ENCODE data around the gene HMGN1.

HMGN1 gene

GRCh38 chr21:39347537-39347936 lies 1.4 kb downstream of the HMGN1 start:
- no peaks in the 10 kb centered on the region for H3K27me3 ChIP-seq (ENCODE audit: control insufficient read depth, insufficient read depth, low read length)
- H3K27ac ChIP-seq (ENCODE audit: low read depth, low read length): peak overlapping the region; percentile 91; the same call in 1 of the 2 replicates
- peak overlapping the region; percentile 92 for H3K9ac ChIP-seq (ENCODE audit: low read length)
- no peaks in the 10 kb centered on the region for H3K9me3 ChIP-seq (ENCODE audit: control insufficient read depth, insufficient read depth, low read depth, low read length)
- peaks cover 55% of the 10 kb centered on the region for H3K36me3 ChIP-seq (ENCODE audit: control insufficient read depth, insufficient read depth, low read length)
- peaks cover 40% of the 10 kb centered on the region for H3K4me1 ChIP-seq (ENCODE audit: control insufficient read depth, insufficient read depth, low read length)
- H3K4me3 ChIP-seq (ENCODE audit: low read depth, low read length): peak overlapping the region; percentile 88

- peak overlapping the region; percentile 88 for H3K4me3 ChIP-seq (ENCODE audit: low read depth, low read length)
- H3K4me1 ChIP-seq (ENCODE audit: control insufficient read depth, insufficient read depth, low read length): peaks cover 40% of the 10 kb centered on the region
- no peaks in the 10 kb centered on the region for H3K27me3 ChIP-seq (ENCODE audit: control insufficient read depth, insufficient read depth, low read length)
- no peak overlapping the region for H3K27ac ChIP-seq (ENCODE audit: low read depth, low read length)
- peak overlapping the region; percentile 7 for H3K9ac ChIP-seq (ENCODE audit: low read length)
- no peaks in the 10 kb centered on the region for H3K9me3 ChIP-seq (ENCODE audit: control insufficient read depth, insufficient read depth, low read depth, low read length)
- H3K36me3 ChIP-seq (ENCODE audit: control insufficient read depth, insufficient read depth, low read length): peaks cover 62% of the 10 kb centered on the region
Measured at GRCh38 chr21:39346671-39347331, 2.1 kb downstream of the HMGN1 start.

GRCh38 chr21:39346206-39346605 lies 2.7 kb downstream of the HMGN1 start:
- no peaks in the 10 kb centered on the region for H3K9me3 ChIP-seq (ENCODE audit: control insufficient read depth, insufficient read depth, low read depth, low read length)
- no peak overlapping the region for H3K9ac ChIP-seq (ENCODE audit: low read length)
- peaks cover 68% of the 10 kb centered on the region for H3K36me3 ChIP-seq (ENCODE audit: control insufficient read depth, insufficient read depth, low read length)
- no peaks in the 10 kb centered on the region for H3K27me3 ChIP-seq (ENCODE audit: control insufficient read depth, insufficient read depth, low read length)
- peak overlapping the region; percentile 88 for H3K4me3 ChIP-seq (ENCODE audit: low read depth, low read length)
- H3K4me1 ChIP-seq (ENCODE audit: control insufficient read depth, insufficient read depth, low read length): peaks cover 40% of the 10 kb centered on the region
- H3K27ac ChIP-seq (ENCODE audit: low read depth, low read length): no peak overlapping the region

GRCh38 chr21:39345440-39345839 lies 3.4 kb downstream of the HMGN1 start:
- peaks cover 35% of the 10 kb centered on the region for H3K4me1 ChIP-seq (ENCODE audit: control insufficient read depth, insufficient read depth, low read length)
- peaks cover 75% of the 10 kb centered on the region for H3K36me3 ChIP-seq (ENCODE audit: control insufficient read depth, insufficient read depth, low read length)
- no peaks in the 10 kb centered on the region for H3K27me3 ChIP-seq (ENCODE audit: control insufficient read depth, insufficient read depth, low read length)
- H3K9ac ChIP-seq (ENCODE audit: low read length): no peak overlapping the region
- H3K4me3 ChIP-seq (ENCODE audit: low read depth, low read length): peak overlapping the region; percentile 88
- no peaks in the 10 kb centered on the region for H3K9me3 ChIP-seq (ENCODE audit: control insufficient read depth, insufficient read depth, low read depth, low read length)
- H3K27ac ChIP-seq (ENCODE audit: low read depth, low read length): no peak overlapping the region

DNA sequence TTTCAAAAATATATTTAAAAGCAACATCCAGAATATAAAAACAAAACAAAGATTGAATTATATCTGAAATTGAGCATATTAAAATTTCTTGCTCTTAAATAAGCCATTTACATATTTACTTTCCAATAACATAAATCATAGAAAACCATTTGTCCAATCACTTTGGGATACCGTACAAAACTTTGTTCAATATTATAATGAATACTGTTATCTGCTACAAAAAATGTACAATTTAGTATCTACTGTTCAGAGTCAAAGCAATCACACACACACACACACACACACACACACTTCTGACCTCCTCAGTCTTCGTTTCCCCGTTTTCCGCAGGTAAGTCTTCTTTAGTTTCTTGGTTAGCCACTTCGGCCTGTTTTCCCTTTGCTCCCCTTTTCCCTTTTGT lies 4.0 kb downstream of the HMGN1 start:
- H3K27ac ChIP-seq (ENCODE audit: low read depth, low read length): no peak overlapping the region
- no peaks in the 10 kb centered on the region for H3K9me3 ChIP-seq (ENCODE audit: control insufficient read depth, insufficient read depth, low read depth, low read length)
- peaks cover 30% of the 10 kb centered on the region for H3K4me1 ChIP-seq (ENCODE audit: control insufficient read depth, insufficient read depth, low read length)
- no peak overlapping the region for H3K4me3 ChIP-seq (ENCODE audit: low read depth, low read length)
- no peaks in the 10 kb centered on the region for H3K27me3 ChIP-seq (ENCODE audit: control insufficient read depth, insufficient read depth, low read length)
- H3K36me3 ChIP-seq (ENCODE audit: control insufficient read depth, insufficient read depth, low read length): peaks cover 75% of the 10 kb centered on the region
- H3K9ac ChIP-seq (ENCODE audit: low read length): no peak overlapping the region

DNA sequence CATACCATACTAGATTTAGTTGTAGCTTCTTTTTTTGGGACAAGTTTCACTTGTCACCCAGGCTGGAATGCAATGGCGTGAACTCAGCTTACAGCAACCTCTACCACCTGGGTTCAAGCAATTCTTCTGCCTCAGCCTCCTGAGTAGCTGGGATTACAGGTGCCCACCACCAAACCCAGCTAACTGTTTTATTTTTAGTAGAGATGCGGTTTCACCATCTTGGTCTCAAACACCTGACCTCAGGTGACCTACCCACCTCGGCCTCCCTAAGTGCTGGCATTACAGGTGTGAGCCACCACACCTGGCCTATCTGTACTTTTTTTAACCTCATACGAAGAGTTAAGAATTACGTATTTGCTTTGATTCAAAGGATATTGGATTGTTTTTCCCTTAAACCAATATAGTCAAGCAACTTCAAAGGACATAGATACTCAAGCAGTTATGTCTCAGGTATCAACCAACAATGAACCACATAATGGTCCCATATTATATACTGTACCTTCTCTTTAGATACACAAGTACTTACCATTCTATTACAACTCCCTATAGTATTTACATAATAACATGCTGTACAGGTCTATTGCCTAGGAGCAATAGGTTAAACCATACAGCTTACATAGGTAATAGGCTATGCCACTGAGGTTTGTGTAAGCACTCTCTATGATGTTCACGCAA lies 7.5 kb downstream of the HMGN1 start:
- Histone ChIP-seq H3K9ac (ENCODE audit: low read length) (no peak overlapping the region), H3K4me1 (ENCODE audit: control insufficient read depth, insufficient read depth, low read length) (peaks cover 23% of the 10 kb centered on the region), H3K27ac (ENCODE audit: low read depth, low read length) (no peak overlapping the region), H3K9me3 (ENCODE audit: control insufficient read depth, insufficient read depth, low read depth, low read length) (no peaks in the 10 kb centered on the region), H3K4me3 (ENCODE audit: low read depth, low read length) (no peak overlapping the region), H3K27me3 (ENCODE audit: control insufficient read depth, insufficient read depth, low read length) (no peaks in the 10 kb centered on the region), H3K36me3 (ENCODE audit: control insufficient read depth, insufficient read depth, low read length) (peaks cover 55% of the 10 kb centered on the region)

DNA sequence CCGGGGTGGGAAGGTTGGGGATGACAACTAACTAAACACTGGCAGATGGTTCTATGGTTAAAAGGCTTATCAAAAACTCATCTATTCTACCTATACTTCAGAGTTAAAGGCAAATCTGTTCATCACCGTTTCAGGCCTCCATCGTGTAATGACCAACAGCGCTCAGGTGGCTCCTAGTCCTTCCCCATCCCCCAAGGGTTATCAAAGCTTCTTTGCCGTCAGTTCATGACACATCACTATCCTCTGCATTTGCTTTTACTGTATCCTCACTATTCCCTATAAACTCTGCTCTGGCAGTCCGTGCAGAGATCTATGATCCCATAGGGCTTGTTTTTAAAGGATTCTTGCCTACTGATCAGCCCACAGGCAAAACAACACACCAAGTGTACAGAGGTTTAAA lies 8.2 kb downstream of the HMGN1 start:
- no peak overlapping the region for H3K4me3 ChIP-seq (ENCODE audit: low read depth, low read length)
- H3K36me3 ChIP-seq (ENCODE audit: control insufficient read depth, insufficient read depth, low read length): peaks cover 48% of the 10 kb centered on the region
- no peak overlapping the region for H3K27ac ChIP-seq (ENCODE audit: low read depth, low read length)

DNA sequence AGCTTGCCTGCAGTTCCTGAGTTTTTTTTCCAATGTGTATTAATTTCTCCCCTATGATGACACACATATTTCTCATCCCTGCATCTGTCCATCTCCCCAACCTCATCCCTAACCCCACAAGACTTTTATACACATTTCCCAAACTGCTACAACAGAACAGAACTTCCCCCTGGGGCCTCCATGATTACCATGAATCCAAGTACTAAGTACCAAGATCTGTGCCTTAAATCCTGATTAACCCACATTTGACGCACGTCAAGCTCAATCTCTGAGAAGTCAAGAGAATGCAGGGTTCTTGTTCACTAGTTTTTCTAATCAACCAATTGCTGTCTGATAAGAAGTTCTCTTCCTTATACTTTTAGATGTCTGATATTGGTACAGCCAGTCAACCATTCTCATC lies 9.7 kb downstream of the HMGN1 start:
- H3K4me1 ChIP-seq (ENCODE audit: control insufficient read depth, insufficient read depth, low read length): peaks cover 6% of the 10 kb centered on the region
- no peak overlapping the region for H3K27ac ChIP-seq (ENCODE audit: low read depth, low read length)
- H3K4me3 ChIP-seq (ENCODE audit: low read depth, low read length): no peak overlapping the region

More for the DNA sequence above, 8.2 kb downstream of the HMGN1 start:
- H3K4me1 ChIP-seq (ENCODE audit: control insufficient read depth, insufficient read depth, low read length): peaks cover 16% of the 10 kb centered on the region
- no peaks in the 10 kb centered on the region for H3K9me3 ChIP-seq (ENCODE audit: control insufficient read depth, insufficient read depth, low read depth, low read length)
- no peak overlapping the region for H3K9ac ChIP-seq (ENCODE audit: low read length)
- H3K27me3 ChIP-seq (ENCODE audit: control insufficient read depth, insufficient read depth, low read length): no peaks in the 10 kb centered on the region

GRCh38 chr21:39336457-39337008 lies 12.4 kb downstream of the HMGN1 start:
- H3K4me3 ChIP-seq (ENCODE audit: low read depth, low read length): no peak overlapping the region
- peaks cover 11% of the 10 kb centered on the region for H3K36me3 ChIP-seq (ENCODE audit: control insufficient read depth, insufficient read depth, low read length)
- peaks cover 7% of the 10 kb centered on the region for H3K4me1 ChIP-seq (ENCODE audit: control insufficient read depth, insufficient read depth, low read length)
- H3K9me3 ChIP-seq (ENCODE audit: control insufficient read depth, insufficient read depth, low read depth, low read length): no peaks in the 10 kb centered on the region
- no peak overlapping the region for H3K27ac ChIP-seq (ENCODE audit: low read depth, low read length)
- H3K9ac ChIP-seq (ENCODE audit: low read length): no peak overlapping the region
- H3K27me3 ChIP-seq (ENCODE audit: control insufficient read depth, insufficient read depth, low read length): no peaks in the 10 kb centered on the region

More for the DNA sequence above, 9.7 kb downstream of the HMGN1 start:
- Histone ChIP-seq H3K9ac (ENCODE audit: low read length) (no peak overlapping the region), H3K36me3 (ENCODE audit: control insufficient read depth, insufficient read depth, low read length) (peaks cover 34% of the 10 kb centered on the region), H3K27me3 (ENCODE audit: control insufficient read depth, insufficient read depth, low read length) (no peaks in the 10 kb centered on the region), H3K9me3 (ENCODE audit: control insufficient read depth, insufficient read depth, low read depth, low read length) (no peaks in the 10 kb centered on the region)

DNA sequence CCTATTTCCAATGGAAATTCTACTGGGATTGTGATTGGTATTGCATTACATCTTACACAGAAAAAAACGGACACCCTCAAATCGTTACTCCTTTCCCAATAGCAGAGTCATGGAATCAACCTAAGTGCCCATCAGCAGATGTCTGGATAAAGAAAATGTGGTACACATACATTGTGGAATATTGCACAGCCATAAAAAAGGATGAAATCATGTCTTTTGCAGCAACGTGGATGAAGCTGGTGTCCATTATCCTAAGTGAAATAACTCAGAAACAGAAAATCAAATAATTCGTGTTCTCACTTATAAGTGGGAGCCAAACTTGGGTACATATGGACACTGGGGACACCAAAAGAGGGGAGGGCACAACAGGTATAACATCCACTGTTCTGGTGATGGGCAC lies 14.3 kb downstream of the HMGN1 start:
- no peak overlapping the region for H3K9ac ChIP-seq (ENCODE audit: low read length)
- H3K4me3 ChIP-seq (ENCODE audit: low read depth, low read length): no peak overlapping the region
- H3K4me1 ChIP-seq (ENCODE audit: control insufficient read depth, insufficient read depth, low read length): peaks cover 7% of the 10 kb centered on the region
- H3K27me3 ChIP-seq (ENCODE audit: control insufficient read depth, insufficient read depth, low read length): no peaks in the 10 kb centered on the region
- no peaks in the 10 kb centered on the region for H3K9me3 ChIP-seq (ENCODE audit: control insufficient read depth, insufficient read depth, low read depth, low read length)
- H3K27ac ChIP-seq (ENCODE audit: low read depth, low read length): no peak overlapping the region
- no peaks in the 10 kb centered on the region for H3K36me3 ChIP-seq (ENCODE audit: control insufficient read depth, insufficient read depth, low read length)

DNA sequence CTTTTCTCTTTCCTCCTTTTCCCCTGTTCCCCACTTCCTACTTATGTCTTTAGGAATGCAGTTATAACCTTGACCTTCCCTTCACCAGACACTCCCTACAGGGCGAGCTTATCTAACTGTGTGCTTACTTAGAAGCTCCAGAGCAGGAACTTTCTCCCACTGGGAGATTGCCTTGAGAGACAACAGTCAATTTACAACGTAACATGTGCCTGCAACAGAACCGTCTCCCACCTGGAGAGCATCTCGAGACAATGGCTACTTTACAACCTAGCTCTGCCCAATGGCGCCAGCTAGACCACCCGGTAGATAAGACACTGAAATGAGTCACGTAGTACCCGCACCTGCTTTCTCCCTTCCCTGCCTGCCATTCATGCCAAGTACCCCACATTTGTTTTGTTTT lies 16.7 kb downstream of the HMGN1 start:
- Histone ChIP-seq H3K4me1 (ENCODE audit: control insufficient read depth, insufficient read depth, low read length) (peaks cover 9% of the 10 kb centered on the region), H3K36me3 (ENCODE audit: control insufficient read depth, insufficient read depth, low read length) (no peaks in the 10 kb centered on the region), H3K27ac (ENCODE audit: low read depth, low read length) (no peak overlapping the region), H3K9me3 (ENCODE audit: control insufficient read depth, insufficient read depth, low read depth, low read length) (no peaks in the 10 kb centered on the region), H3K4me3 (ENCODE audit: low read depth, low read length) (no peak overlapping the region), H3K27me3 (ENCODE audit: control insufficient read depth, insufficient read depth, low read length) (no peaks in the 10 kb centered on the region), H3K9ac (ENCODE audit: low read length) (no peak overlapping the region)
